GM12878 (cell line): ENCODE measurements around the gene COPZ1. TPM values are rescaled to one million over a fixed set of nuclear protein-coding genes. Genes with fewer than 3 reads are reported as not detected.

Source experiments
- ATAC-seq: fragments of 200-7000 bp; cut with Tn5 transposase; 3 replicates; pipeline ENCODE4 v1.9.1; 2020; ENCODE audit warnings: mild to moderate bottlenecking, moderate library complexity
- BruUV-seq: library from RNA; stranded (reverse); fragments of 400-500 nt; replicated peaks from 2 replicates; lab custom pipeline; 2021; lab: Mats Ljungman, UMichigan
- CTCF ChIA-PET: fragments of 300-600 bp; sonication (Branson Sonifier 250); formaldehyde crosslinking; extraction: SDS; loops from one replicate; lab custom pipeline; 2021; ENCODE audit warnings: inconsistent platforms; lab: Yijun Ruan, JAX
- POLR2A ChIA-PET: fragments of 350-600 bp; formaldehyde crosslinking; extraction: SDS; loops from one replicate; lab custom pipeline; 2021; ENCODE audit warnings: inconsistent platforms; lab: Charles Lee
- RAD21 ChIA-PET: fragments of 300-600 bp; sonication (Branson Sonifier 250); formaldehyde crosslinking; loops from one replicate; lab custom pipeline; 2023; ENCODE audit warnings: antibody characterized with exemption; ENCODE audit not compliant: unreplicated experiment; lab: Charles Lee
- SMC1A ChIA-PET: fragments of 300-600 bp; sonication (Branson Sonifier 250); formaldehyde crosslinking; loops from one replicate; lab custom pipeline; 2023; ENCODE audit not compliant: unreplicated experiment, uncharacterized antibody; lab: Charles Lee
- DNase-seq: peaks from one replicate; pipeline ENCODE4 v3.0.0-alpha.2; 2011; ENCODE audit warnings: low read depth, low spot score
- FAIRE-seq: peaks from 3 replicates; lab custom pipeline; 2011; peaks lifted over from hg19 to GRCh38; lab: Jason Lieb, UNC
- H2AFZ ChIP-seq: 2 replicates; pipeline ENCODE4 v1.6.0; 2011; ENCODE audit warnings: low read depth, low read length, control low read depth; ENCODE audit not compliant: control insufficient read depth
- H3K27ac ChIP-seq: 2 replicates; pipeline ENCODE4 v1.5.1; 2011; ENCODE audit warnings: control low read depth; ENCODE audit not compliant: control insufficient read depth, insufficient read depth
- H3K27me3 ChIP-seq, 2 experiments: replicated peaks in 1 of 2; 2 replicates each; pipeline versions ENCODE4 v1.6.0 to v1.6.1; 2011; ENCODE audit warnings: low read length in 1 of 2; ENCODE audit not compliant: control insufficient read depth in 2 of 2, insufficient read depth in 2 of 2
- H3K36me3 ChIP-seq, 2 experiments: 2 replicates each; pipeline ENCODE4 v1.5.1; 2011; ENCODE audit warnings: low read length in 1 of 2; ENCODE audit not compliant: control insufficient read depth in 2 of 2, insufficient read depth in 2 of 2
- H3K4me1 ChIP-seq: 2 replicates; pipeline ENCODE4 v1.6.1; 2011; ENCODE audit warnings: mild to moderate bottlenecking, low read length, moderate library complexity, mixed read lengths; ENCODE audit not compliant: control insufficient read depth, insufficient read depth
- H3K4me2 ChIP-seq: 2 replicates; pipeline ENCODE4 v1.6.0; 2011; ENCODE audit warnings: control low read depth; ENCODE audit not compliant: control insufficient read depth, insufficient read depth
- H3K4me3 ChIP-seq: fragments of 200-600 bp; sonication (generic); 2 replicates; pipeline ENCODE4 v1.5.1; 2016
- H3K79me2 ChIP-seq: 2 replicates; pipeline ENCODE4 v1.6.0; 2011; ENCODE audit warnings: low read length; ENCODE audit not compliant: control insufficient read depth, insufficient read depth
- H3K9ac ChIP-seq: 2 replicates; pipeline ENCODE4 v1.8.0; 2011; ENCODE audit warnings: low read length, control low read depth, mixed read lengths; ENCODE audit not compliant: control insufficient read depth, insufficient read depth
- H3K9me3 ChIP-seq: replicated peaks from 3 replicates; pipeline ENCODE4 v1.5.1; 2011; ENCODE audit warnings: mild to moderate bottlenecking, low read length; ENCODE audit not compliant: control insufficient read depth, insufficient read depth
- H4K20me1 ChIP-seq: 2 replicates; pipeline ENCODE4 v1.6.0; 2011; ENCODE audit not compliant: control insufficient read depth, insufficient read depth
- ATF2 ChIP-seq: IDR thresholded peaks from 2 replicates; pipeline ENCODE4 v1.6.1; 2012; ENCODE audit warnings: low read length, inconsistent platforms
- CEBPB ChIP-seq, 2 experiments: fragments of 150-350 bp in 1 of 2; IDR thresholded peaks; 2 replicates each; pipeline ENCODE4 v1.6.1; 2012 to 2014; ENCODE audit warnings: low read depth in 2 of 2, low read length in 2 of 2, borderline replicate concordance in 1 of 2, inconsistent platforms in 1 of 2
- E2F8 ChIP-seq: fragments of 450-650 bp; IDR thresholded peaks from 2 replicates; pipeline ENCODE4 v1.6.1; 2018; ENCODE audit warnings: mild to moderate bottlenecking, low read depth, moderate library complexity; ENCODE audit not compliant: partially characterized antibody
- FOXM1 ChIP-seq: IDR thresholded peaks from 2 replicates; pipeline ENCODE4 v1.6.1; 2012; ENCODE audit warnings: low read depth, mild to moderate bottlenecking, inconsistent platforms, low read length, moderate library complexity
- IRF4 ChIP-seq: IDR thresholded peaks from 2 replicates; pipeline ENCODE4 v1.6.1; 2011; ENCODE audit warnings: low read depth, low read length
- IRF5 ChIP-seq: fragments of 450-650 bp; IDR thresholded peaks from 2 replicates; pipeline ENCODE4 v1.6.1; 2017; ENCODE audit warnings: borderline replicate concordance
- LARP7 ChIP-seq: fragments of 450-650 bp; IDR thresholded peaks from 2 replicates; pipeline ENCODE4 v1.6.1; 2017; ENCODE audit warnings: mild to moderate bottlenecking
- MYB ChIP-seq: fragments of 150-350 bp; IDR thresholded peaks from 2 replicates; pipeline ENCODE4 v1.6.1; 2014; ENCODE audit warnings: mild to moderate bottlenecking, low read depth, low read length, borderline replicate concordance
- RAD21 ChIP-seq: IDR thresholded peaks from 2 replicates; pipeline ENCODE4 v1.6.1; 2011; ENCODE audit warnings: mild to moderate bottlenecking, low read depth, low read length, moderate library complexity; ENCODE audit not compliant: insufficient read depth
- RUNX3 ChIP-seq: IDR thresholded peaks from 2 replicates; pipeline ENCODE4 v1.6.1; 2012; ENCODE audit warnings: low read length, inconsistent platforms
- SIN3A ChIP-seq: IDR thresholded peaks from 2 replicates; pipeline ENCODE4 v1.6.1; 2012; ENCODE audit warnings: low read depth, low read length, improper control_type of control experiment
- SMARCA5 ChIP-seq: fragments of 450-650 bp; IDR thresholded peaks from 2 replicates; pipeline ENCODE4 v1.6.1; 2017; ENCODE audit warnings: mild to moderate bottlenecking
- SPI1 ChIP-seq: IDR thresholded peaks from 2 replicates; pipeline ENCODE4 v1.6.1; 2011; ENCODE audit warnings: low read depth, mild to moderate bottlenecking, low read length, moderate library complexity, borderline replicate concordance; ENCODE audit not compliant: insufficient read depth
- TCF3 ChIP-seq: IDR thresholded peaks from 2 replicates; pipeline ENCODE4 v1.6.1; 2012; ENCODE audit warnings: low read depth, mild to moderate bottlenecking, low read length, borderline replicate concordance; ENCODE audit not compliant: insufficient read depth
- WRNIP1 ChIP-seq: IDR thresholded peaks from 2 replicates; pipeline ENCODE4 v1.6.1; 2011; ENCODE audit warnings: low read depth, low read length, improper control_type of control experiment, borderline replicate concordance
- ZNF274 ChIP-seq: IDR thresholded peaks from one replicate; pipeline ENCODE4 v1.8.0; 2011; ENCODE audit not compliant: insufficient read length, insufficient read depth
- whole genome bisulfite sequencing: methylation state at CpG from one replicate; pipeline ENCODE4 v1.1.6; 2016; ENCODE audit warnings: low lambda C conversion rate; ENCODE audit not compliant: insufficient replicate concordance, insufficient coverage; ENCODE audit errors: missing lambda C conversion rate; 5-methylcytosine and 5-hydroxymethylcytosine counted together
- in situ Hi-C: fragments of 300-500 bp; cut with MboI; formaldehyde crosslinking; loops from 9 replicates; pipeline ENCODE4 v1.14.3; 2018; ENCODE audit warnings: mixed read lengths
- intact Hi-C: fragments of 100-400 bp; cut with micrococcal nuclease; formaldehyde crosslinking; loops from one replicate; pipeline ENCODE4 v1.14.2; 2022; ENCODE audit not compliant: unreplicated experiment
- polyA plus RNA-seq, 11 experiments: library from polyadenylated mRNA; depleted of rRNA in 4 of 11; unstranded in 6 of 11; stranded (reverse) in 5 of 11; fragments of >200 nt; fragmentation: Nextera tagmentation in 4 of 11; fragmentation: Illumina TruSeq in 1 of 11; extraction: Ambion mirVana in 4 of 11; extraction: Trizol in 1 of 11; gene quantifications; 1 replicate in 1 of 11; 2 replicates in 10 of 11; pipeline versions ENCODE4 v1.2.1 to v1.2.3, GENCODE V29; 2011 to 2016; ENCODE audit warnings: inconsistent platforms in 2 of 11, missing spikeins in 2 of 11, low read depth in 1 of 11
- total RNA-seq, 4 experiments: library from RNA; depleted of rRNA in 3 of 4; stranded (reverse); fragments of >200 nt in 3 of 4; fragmentation: Illumina TruSeq in 1 of 4; extraction: Trizol in 1 of 4; gene quantifications; 2 replicates each; pipeline versions ENCODE4 v1.2.1 to v1.2.3, GENCODE V29; 2013 to 2021

Gene COPZ1
- total and polyA plus RNA-seq, 10 of the 15 experiments (the other 5 are each of a cell fraction or from before 2014, with no cell fraction given): 112 to 378 (median 184) TPM

GRCh38 chr12:54355104-54355815 is 30.3 kb downstream of the COPZ1 start:
- Histone ChIP-seq H3K79me2 (no peaks in the 10 kb centered on the region), H3K9ac (no peak overlapping the region), H2AFZ (no peak overlapping the region), H3K4me1 (peaks cover 12% of the 10 kb centered on the region; the same call in 1 of the 2 replicates), H3K4me3 (no peak overlapping the region), H3K4me2 (no peak overlapping the region), H3K36me3 (peaks cover 0 to 10% of the 10 kb centered on the region in 2 experiments; a peak in 3 of 4 replicates), H4K20me1 (no peaks in the 10 kb centered on the region), H3K27me3 (no peaks in the 10 kb centered on the region), H3K9me3 (no peaks in the 10 kb centered on the region)
- no TSS peak for BruUV-seq
- no peak for FAIRE-seq
- POLR2A ChIA-PET: interaction anchor here (1.6 kb wide), 1 partner anchor 13 kb away, joined by 5 read pairs; no protein-coding TSS in a partner anchor
- ATAC-seq: no peak
- in situ Hi-C loops (no loop called here), intact Hi-C loops (no loop called here)
- RAD21 ChIA-PET: interaction anchor here (1.0 kb wide), 1 partner anchor 137 kb away, joined by 3 read pairs; no protein-coding TSS in a partner anchor
- CTCF ChIA-PET: interaction anchor here (1.4 to 8.6 kb wide), 4 partner anchors 13 to 84 kb away, joined by 4 to 113 read pairs (median 8); partner anchors contain the start of gene COPZ1
- TF ChIP-seq IRF4: no peak
- TF ChIP-seq E2F8: no peak
- TF ChIP-seq CEBPB (IDR thresholded peaks at IDR 0.05; ENCODE audit: borderline replicate concordance in 1 of 2, low read depth in 2 of 2, low read length in 2 of 2): no peak
- TF ChIP-seq ATF2: no peak
- no peak for TF ChIP-seq MYB
- no peak for TF ChIP-seq SPI1
- TF ChIP-seq IRF5: no peak
- no peak for TF ChIP-seq RUNX3
- TF ChIP-seq SIN3A: no peak
- TF ChIP-seq LARP7: no peak
- TF ChIP-seq ZNF274: no peak
- no peak for TF ChIP-seq SMARCA5
- TF ChIP-seq TCF3: no peak
- no peak for TF ChIP-seq FOXM1
- no peak for TF ChIP-seq WRNIP1
- no peak for TF ChIP-seq RAD21
- TF ChIP-seq, all 136 proteins: peak for 0
- SMC1A ChIA-PET: no interaction called here
- DNase-seq: no peak
- 87% methylated on average over 6 of the region's 6 CpGs for WGBS
- no peak overlapping the region for H3K27ac ChIP-seq
